ENCODE results near the gene CRB2.

CRB2 gene

GRCh38 chr9:123391946-123392345 is 35.9 kb downstream of the CRB2 start:
- no peak for ATAC-seq
- TF ChIP-seq TOX (CRISPR knock-in tag; IDR thresholded peaks at IDR 0.05; ENCODE audit: borderline replicate concordance) (no peak), SNAI2 (CRISPR knock-in tag; IDR thresholded peaks at IDR 0.05) (no peak), ZFP30 (CRISPR knock-in tag; IDR thresholded peaks at IDR 0.05) (no peak), CSDC2 (CRISPR knock-in tag; IDR thresholded peaks at IDR 0.05) (no peak)
- TF ChIP-seq, protein P1, sequence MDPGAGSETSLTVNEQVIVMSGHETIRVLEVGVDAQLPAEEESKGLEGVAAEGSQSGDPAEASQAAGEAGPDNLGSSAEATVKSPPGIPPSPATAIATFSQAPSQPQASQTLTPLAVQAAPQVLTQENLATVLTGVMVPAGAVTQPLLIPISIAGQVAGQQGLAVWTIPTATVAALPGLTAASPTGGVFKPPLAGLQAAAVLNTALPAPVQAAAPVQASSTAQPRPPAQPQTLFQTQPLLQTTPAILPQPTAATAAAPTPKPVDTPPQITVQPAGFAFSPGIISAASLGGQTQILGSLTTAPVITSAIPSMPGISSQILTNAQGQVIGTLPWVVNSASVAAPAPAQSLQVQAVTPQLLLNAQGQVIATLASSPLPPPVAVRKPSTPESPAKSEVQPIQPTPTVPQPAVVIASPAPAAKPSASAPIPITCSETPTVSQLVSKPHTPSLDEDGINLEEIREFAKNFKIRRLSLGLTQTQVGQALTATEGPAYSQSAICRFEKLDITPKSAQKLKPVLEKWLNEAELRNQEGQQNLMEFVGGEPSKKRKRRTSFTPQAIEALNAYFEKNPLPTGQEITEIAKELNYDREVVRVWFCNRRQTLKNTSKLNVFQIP (CRISPR knock-in tag; IDR thresholded peaks at IDR 0.05; ENCODE audit: borderline replicate concordance, low read depth), result no peak

DNA sequence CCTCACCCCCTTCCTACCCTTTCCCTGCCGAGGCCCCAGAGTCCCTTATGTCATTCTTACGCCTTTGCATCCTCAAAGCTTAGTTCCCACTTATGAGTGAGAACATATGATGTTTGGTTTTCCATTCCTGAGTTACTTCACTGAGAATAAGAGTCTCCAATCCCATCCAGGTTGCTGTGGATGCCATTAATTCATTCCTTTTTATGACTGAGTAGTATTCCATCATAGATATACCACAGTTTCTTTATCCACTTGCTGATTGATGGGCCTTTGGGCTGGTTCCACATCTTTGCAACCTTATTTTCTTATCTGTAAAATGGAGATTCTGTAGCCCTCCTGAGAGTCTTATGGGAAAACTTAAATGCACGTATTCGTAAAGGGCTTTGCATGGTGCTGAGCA is 36.8 kb downstream of the CRB2 start:
- ATAC-seq, result no peak
- TF ChIP-seq ZNF8 (CRISPR knock-in tag; IDR thresholded peaks at IDR 0.05) (peak; percentile 94), ZFP30 (CRISPR knock-in tag; IDR thresholded peaks at IDR 0.05) (no peak)

GRCh38 chr9:123394291-123395235 is 38.6 kb downstream of the CRB2 start:
- ATAC-seq, result no peak

More at GRCh38 chr9:123394291-123395235, 38.6 kb downstream of the CRB2 start:
- TF ChIP-seq ISL1 (CRISPR knock-in tag; IDR thresholded peaks at IDR 0.05) (no peak), ZNF565 (CRISPR knock-in tag; conservative IDR thresholded peaks at IDR 0.05; ENCODE audit: low read depth) (no peak), ZFP30 (CRISPR knock-in tag; IDR thresholded peaks at IDR 0.05) (no peak), RARB (CRISPR knock-in tag; IDR thresholded peaks at IDR 0.05) (no peak), CSDC2 (CRISPR knock-in tag; IDR thresholded peaks at IDR 0.05) (no peak), ZNF8 (CRISPR knock-in tag; IDR thresholded peaks at IDR 0.05) (no peak), OSR1 (CRISPR knock-in tag; IDR thresholded peaks at IDR 0.05) (no peak), TCF4 (CRISPR knock-in tag; IDR thresholded peaks at IDR 0.05; ENCODE audit: borderline replicate concordance) (no peak), ZFP3 (CRISPR knock-in tag; IDR thresholded peaks at IDR 0.05) (no peak), SNAI2 (CRISPR knock-in tag; IDR thresholded peaks at IDR 0.05) (no peak), ZC3H10 (CRISPR knock-in tag; IDR thresholded peaks at IDR 0.05) (no peak), TOX (CRISPR knock-in tag; IDR thresholded peaks at IDR 0.05; ENCODE audit: borderline replicate concordance) (no peak), ZNF70 (CRISPR knock-in tag; IDR thresholded peaks at IDR 0.05) (no peak)
- TF ChIP-seq, protein P2, sequence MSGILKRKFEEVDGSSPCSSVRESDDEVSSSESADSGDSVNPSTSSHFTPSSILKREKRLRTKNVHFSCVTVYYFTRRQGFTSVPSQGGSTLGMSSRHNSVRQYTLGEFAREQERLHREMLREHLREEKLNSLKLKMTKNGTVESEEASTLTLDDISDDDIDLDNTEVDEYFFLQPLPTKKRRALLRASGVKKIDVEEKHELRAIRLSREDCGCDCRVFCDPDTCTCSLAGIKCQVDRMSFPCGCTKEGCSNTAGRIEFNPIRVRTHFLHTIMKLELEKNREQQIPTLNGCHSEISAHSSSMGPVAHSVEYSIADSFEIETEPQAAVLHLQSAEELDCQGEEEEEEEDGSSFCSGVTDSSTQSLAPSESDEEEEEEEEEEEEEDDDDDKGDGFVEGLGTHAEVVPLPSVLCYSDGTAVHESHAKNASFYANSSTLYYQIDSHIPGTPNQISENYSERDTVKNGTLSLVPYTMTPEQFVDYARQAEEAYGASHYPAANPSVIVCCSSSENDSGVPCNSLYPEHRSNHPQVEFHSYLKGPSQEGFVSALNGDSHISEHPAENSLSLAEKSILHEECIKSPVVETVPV (CRISPR knock-in tag; IDR thresholded peaks at IDR 0.05), result no peak
- TF ChIP-seq, protein P3, sequence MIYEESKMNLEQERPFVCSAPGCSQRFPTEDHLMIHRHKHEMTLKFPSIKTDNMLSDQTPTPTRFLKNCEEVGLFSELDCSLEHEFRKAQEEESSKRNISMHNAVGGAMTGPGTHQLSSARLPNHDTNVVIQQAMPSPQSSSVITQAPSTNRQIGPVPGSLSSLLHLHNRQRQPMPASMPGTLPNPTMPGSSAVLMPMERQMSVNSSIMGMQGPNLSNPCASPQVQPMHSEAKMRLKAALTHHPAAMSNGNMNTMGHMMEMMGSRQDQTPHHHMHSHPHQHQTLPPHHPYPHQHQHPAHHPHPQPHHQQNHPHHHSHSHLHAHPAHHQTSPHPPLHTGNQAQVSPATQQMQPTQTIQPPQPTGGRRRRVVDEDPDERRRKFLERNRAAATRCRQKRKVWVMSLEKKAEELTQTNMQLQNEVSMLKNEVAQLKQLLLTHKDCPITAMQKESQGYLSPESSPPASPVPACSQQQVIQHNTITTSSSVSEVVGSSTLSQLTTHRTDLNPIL (CRISPR knock-in tag; IDR thresholded peaks at IDR 0.05; ENCODE audit: low read depth), result no peak
- TF ChIP-seq, protein P4, sequence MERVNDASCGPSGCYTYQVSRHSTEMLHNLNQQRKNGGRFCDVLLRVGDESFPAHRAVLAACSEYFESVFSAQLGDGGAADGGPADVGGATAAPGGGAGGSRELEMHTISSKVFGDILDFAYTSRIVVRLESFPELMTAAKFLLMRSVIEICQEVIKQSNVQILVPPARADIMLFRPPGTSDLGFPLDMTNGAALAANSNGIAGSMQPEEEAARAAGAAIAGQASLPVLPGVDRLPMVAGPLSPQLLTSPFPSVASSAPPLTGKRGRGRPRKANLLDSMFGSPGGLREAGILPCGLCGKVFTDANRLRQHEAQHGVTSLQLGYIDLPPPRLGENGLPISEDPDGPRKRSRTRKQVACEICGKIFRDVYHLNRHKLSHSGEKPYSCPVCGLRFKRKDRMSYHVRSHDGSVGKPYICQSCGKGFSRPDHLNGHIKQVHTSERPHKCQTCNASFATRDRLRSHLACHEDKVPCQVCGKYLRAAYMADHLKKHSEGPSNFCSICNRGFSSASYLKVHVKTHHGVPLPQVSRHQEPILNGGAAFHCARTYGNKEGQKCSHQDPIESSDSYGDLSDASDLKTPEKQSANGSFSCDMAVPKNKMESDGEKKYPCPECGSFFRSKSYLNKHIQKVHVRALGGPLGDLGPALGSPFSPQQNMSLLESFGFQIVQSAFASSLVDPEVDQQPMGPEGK (CRISPR knock-in tag; IDR thresholded peaks at IDR 0.05; ENCODE audit: borderline replicate concordance), result no peak
- TF ChIP-seq, protein P1 (CRISPR knock-in tag; IDR thresholded peaks at IDR 0.05; ENCODE audit: borderline replicate concordance, low read depth), result no peak
- TF ChIP-seq, protein P5, sequence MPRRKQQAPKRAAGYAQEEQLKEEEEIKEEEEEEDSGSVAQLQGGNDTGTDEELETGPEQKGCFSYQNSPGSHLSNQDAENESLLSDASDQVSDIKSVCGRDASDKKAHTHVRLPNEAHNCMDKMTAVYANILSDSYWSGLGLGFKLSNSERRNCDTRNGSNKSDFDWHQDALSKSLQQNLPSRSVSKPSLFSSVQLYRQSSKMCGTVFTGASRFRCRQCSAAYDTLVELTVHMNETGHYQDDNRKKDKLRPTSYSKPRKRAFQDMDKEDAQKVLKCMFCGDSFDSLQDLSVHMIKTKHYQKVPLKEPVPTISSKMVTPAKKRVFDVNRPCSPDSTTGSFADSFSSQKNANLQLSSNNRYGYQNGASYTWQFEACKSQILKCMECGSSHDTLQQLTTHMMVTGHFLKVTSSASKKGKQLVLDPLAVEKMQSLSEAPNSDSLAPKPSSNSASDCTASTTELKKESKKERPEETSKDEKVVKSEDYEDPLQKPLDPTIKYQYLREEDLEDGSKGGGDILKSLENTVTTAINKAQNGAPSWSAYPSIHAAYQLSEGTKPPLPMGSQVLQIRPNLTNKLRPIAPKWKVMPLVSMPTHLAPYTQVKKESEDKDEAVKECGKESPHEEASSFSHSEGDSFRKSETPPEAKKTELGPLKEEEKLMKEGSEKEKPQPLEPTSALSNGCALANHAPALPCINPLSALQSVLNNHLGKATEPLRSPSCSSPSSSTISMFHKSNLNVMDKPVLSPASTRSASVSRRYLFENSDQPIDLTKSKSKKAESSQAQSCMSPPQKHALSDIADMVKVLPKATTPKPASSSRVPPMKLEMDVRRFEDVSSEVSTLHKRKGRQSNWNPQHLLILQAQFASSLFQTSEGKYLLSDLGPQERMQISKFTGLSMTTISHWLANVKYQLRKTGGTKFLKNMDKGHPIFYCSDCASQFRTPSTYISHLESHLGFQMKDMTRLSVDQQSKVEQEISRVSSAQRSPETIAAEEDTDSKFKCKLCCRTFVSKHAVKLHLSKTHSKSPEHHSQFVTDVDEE (CRISPR knock-in tag; IDR thresholded peaks at IDR 0.05), result no peak
